H4 (cell line): ENCODE measurements around the gene TMEM267. TPM values are rescaled to one million over a fixed set of nuclear protein-coding genes. Genes with fewer than 3 reads are reported as not detected.
"Not testable (repeated sequence)": the region's sequence is repeated elsewhere in the genome, so short reads cannot be mapped to it uniquely, and the experiment has no call there.

Experiments
- DNase-seq: peaks from one replicate; pipeline ENCODE4 v3.0.0-alpha.2; 2015; ENCODE audit warnings: low spot score
- total RNA-seq: library from RNA; depleted of rRNA; stranded (reverse); fragments of >200 nt; shearing (Covaris generic); gene quantifications from 2 replicates; pipeline ENCODE4 v1.2.3, GENCODE V29; 2014; rRNA removed

TMEM267 gene
- total RNA-seq, 1 experiment from 2014 or later = 16.4 TPM

DNA sequence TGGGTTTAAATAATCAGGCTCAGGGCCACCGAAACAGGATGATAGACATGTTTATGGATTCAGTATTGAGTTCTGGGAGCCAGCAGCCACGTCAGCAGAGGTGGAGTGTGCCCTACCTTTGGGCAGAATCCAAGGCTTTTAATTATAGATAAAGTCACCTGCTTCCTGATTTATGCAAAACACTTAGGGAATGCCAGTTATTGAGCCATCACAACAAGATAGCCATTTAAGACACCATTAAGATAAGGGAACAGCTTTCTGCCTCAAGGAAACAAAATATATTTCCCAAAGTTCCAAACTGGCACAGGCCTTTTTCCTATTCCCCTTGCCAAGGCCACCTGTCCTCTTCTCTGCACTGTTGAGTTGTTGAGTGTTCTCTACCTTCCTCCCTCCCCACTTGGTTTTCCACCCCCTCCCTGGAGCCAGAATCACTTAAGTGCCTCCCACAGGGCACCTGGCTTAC, 73.8 kb downstream of the TMEM267 start:
- DNase-seq = no peak

DNA sequence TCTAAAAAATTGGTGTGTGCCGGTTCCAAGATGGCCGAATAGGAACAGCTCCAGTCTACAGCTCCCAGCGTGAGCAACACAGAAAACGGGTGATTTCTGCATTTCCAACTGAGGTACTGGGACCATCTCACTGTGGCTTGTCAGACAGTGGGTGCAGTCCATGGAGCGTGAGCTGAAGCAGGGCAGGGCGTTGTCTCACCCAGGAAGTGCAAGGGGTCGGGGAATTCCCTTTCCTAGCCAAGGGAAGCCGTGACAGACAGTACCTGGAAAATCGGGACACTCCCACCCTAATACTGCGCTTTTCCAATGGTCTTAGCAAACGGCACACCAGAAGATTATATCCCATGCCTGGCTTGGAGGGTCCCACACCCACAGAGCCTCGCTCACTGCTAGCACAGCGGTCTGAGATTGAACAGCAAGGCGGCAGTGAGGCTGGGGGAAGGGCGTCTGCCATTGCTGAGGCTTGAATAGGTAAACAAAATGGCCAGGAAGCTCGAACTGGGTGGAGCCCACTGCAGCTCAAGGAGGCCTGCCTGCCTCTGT, 81.1 kb downstream of the TMEM267 start:
- DNase-seq = not testable (repeated sequence)

DNA sequence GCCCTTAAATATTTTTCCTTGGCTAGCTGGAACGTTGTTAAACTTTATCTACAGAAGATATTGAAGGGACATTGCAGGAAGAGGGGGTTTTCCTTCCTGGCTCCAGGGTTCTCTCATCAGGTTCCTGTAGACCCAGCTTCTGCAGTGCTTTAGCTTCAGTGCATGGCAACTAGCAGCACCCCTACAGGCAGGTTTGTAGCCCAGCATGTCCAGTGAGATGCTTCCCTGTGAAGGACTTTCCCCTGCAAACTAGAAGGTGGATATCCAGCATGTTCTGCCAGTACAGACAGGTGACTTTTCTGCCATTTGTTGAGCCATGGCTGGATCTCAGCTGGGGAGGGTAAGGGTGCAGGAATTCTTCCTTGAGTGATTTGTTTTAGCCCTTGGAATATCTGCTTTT, 81.8 kb downstream of the TMEM267 start:
- DNase-seq = peak; percentile 33

DNA sequence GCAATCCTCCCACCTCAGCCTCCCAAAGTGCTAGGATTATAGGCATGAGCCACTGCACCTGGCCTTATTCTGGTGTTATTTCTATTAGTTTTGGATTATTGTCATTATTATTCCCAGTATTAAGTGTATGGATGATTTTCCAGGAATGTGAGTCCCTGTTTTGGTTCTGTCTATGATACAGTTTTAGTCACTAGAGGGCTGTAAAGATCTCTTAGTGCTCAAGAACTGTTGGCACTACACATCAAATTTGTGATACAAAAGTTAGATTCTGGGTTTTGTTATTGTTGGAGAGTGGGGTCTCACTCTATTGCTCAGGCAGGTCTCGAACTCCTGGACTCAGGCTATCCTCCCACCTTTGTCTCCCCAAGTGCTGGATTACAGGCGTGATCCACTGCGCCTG, 83.6 kb downstream of the TMEM267 start:
- DNase-seq = no peak

DNA sequence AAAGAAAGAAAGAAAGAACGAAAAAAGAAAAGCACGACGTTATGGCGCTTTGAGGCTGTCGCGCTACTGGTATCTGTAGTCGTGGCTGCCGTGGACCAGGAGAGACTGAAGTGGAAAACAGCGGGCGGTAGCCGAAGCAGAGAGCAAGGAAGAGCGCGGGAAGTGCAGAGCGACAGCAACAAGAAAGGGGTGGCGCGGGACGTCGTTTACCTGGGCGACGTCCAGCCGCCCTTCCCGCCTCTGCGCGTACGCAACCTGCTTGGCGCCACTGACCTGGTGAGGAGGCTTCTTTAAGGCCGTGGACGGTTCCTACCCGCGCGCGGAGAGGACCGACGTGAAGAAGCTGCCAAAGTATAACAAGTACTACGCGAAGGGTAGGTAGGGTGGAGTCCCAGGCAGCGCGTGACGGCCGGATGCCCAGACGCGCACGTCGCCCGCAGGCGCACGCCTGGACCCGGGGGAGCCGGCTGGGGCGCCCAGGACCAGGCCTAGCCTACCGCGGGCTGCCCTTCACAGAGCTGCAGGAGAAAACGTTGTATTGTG, 86.8 kb downstream of the TMEM267 start:
- DNase-seq = no peak

Other genes starting within 250 kb of the TMEM267 start
- gene HMGCS1, start 170.5 kb downstream of the TMEM267 start, total RNA-seq = 54.3 and 57.0 TPM in 2 replicates
- gene CCL28, start 71.5 kb downstream of the TMEM267 start, total RNA-seq = not detected in 2 replicates
- gene C5orf34, start 31.3 kb upstream of the TMEM267 start, total RNA-seq = 14.4 and 15.1 TPM in 2 replicates
- gene PAIP1, start 73.2 kb upstream of the TMEM267 start, total RNA-seq = 186 and 222 TPM in 2 replicates
- 74.1 and 97.7 TPM in 2 replicates for gene NNT, start 119.3 kb upstream of the TMEM267 start, total RNA-seq